Right hindlimb (tissue), 1 donor: ENCODE results near the gene TLCD3B.

Experiments
- DNase-seq: peaks from one replicate; pipeline ENCODE4 v3.0.0-alpha.2; 2018

Gene TLCD3B

GRCh38 chr16:30030841-30031413 lies at the start of gene TLCD3B:
Gene TLCD3B, minus strand, starts transcription at chr16:30031271. Its CDS starts 744 bp downstream, at chr16:30030527.
- DNase-seq, result no peak

- no peak for DNase-seq
Measured at GRCh38 chr16:30079480-30079879, 48.4 kb upstream of the TLCD3B start.

- DNase-seq, result no peak
Measured at GRCh38 chr16:30078744-30079143, 47.7 kb upstream of the TLCD3B start.

- no peak for DNase-seq
Measured at GRCh38 chr16:30077656-30078055, 46.6 kb upstream of the TLCD3B start.

- no peak for DNase-seq
Measured at GRCh38 chr16:30076276-30076791, 45.3 kb upstream of the TLCD3B start.

GRCh38 chr16:30075503-30076275 lies 44.6 kb upstream of the TLCD3B start, which contains the start of gene PPP4C:
Gene PPP4C, plus strand, starts transcription at chr16:30075994. Its CDS starts 384 bp downstream, at chr16:30076378.
- DNase-seq, result peak; percentile 93

- no peak for DNase-seq
Measured at GRCh38 chr16:30070490-30070889, 39.4 kb upstream of the TLCD3B start.

GRCh38 chr16:30069611-30070462 lies 38.8 kb upstream of the TLCD3B start:
- no peak for DNase-seq

- DNase-seq, result no peak
Measured at GRCh38 chr16:30068750-30069610, 37.9 kb upstream of the TLCD3B start.

- no peak for DNase-seq
Measured at GRCh38 chr16:30068333-30068732, 37.3 kb upstream of the TLCD3B start.

GRCh38 chr16:30067584-30067916 lies 36.5 kb upstream of the TLCD3B start:
- DNase-seq, result no peak

GRCh38 chr16:30066761-30067583 lies 35.9 kb upstream of the TLCD3B start:
- peak; percentile 61 for DNase-seq

GRCh38 chr16:30065943-30066760 lies 35.1 kb upstream of the TLCD3B start:
- no peak for DNase-seq

GRCh38 chr16:30065102-30065942 lies 34.3 kb upstream of the TLCD3B start, which contains the start of gene ALDOA:
Gene ALDOA, plus strand, starts transcription at chr16:30065760. Its CDS starts 1,138 bp downstream, at chr16:30066898.
- DNase-seq, result peak; percentile 99

GRCh38 chr16:30064729-30065101 lies 33.6 kb upstream of the TLCD3B start:
- no peak for DNase-seq

GRCh38 chr16:30063893-30064728 lies 33.0 kb upstream of the TLCD3B start:
- peak; percentile 82 for DNase-seq

GRCh38 chr16:30063278-30063892 lies 32.3 kb upstream of the TLCD3B start:
- DNase-seq, result no peak
